GM12865 (cell line): Measurements from ENCODE around the gene SMIM10L2A.
"Not testable (repeated sequence)": the region's sequence is repeated elsewhere in the genome, so short reads cannot be mapped to it uniquely, and the experiment has no call there.

Experiments used
- DNase-seq: peaks from one replicate; pipeline ENCODE4 v3.0.0; 2010; ENCODE audit warnings: low read depth
- H3K4me3 ChIP-seq: 2 replicates; pipeline ENCODE4 v1.5.1; 2011; ENCODE audit warnings: mild to moderate bottlenecking, low read depth, low read length, control low read depth
- CTCF ChIP-seq: IDR thresholded peaks from 2 replicates; pipeline ENCODE4 v1.5.1; 2011; ENCODE audit warnings: low read length, control low read depth, low read depth, inconsistent platforms; ENCODE audit not compliant: insufficient read depth; ENCODE audit errors: missing control alignments

SMIM10L2A gene

GRCh38 chrX:135454816-135455215, 33.1 kb downstream of the SMIM10L2A start:
- no peak for TF ChIP-seq CTCF
- H3K4me3 ChIP-seq: no peak overlapping the region
- no peak for DNase-seq

GRCh38 chrX:135461756-135462155, 40.0 kb downstream of the SMIM10L2A start:
- H3K4me3 ChIP-seq, DNase-seq: not testable (repeated sequence)

- no peak overlapping the region for H3K4me3 ChIP-seq
- peak; percentile 16 for DNase-seq
- peak; percentile 35 for TF ChIP-seq CTCF
Observed at GRCh38 chrX:135463937-135464336, 42.2 kb downstream of the SMIM10L2A start.

- H3K4me3 ChIP-seq: no peak overlapping the region
- no peak for TF ChIP-seq CTCF
- no peak for DNase-seq
Observed at GRCh38 chrX:135476378-135476777, 54.6 kb downstream of the SMIM10L2A start.

GRCh38 chrX:135477576-135477975, 55.8 kb downstream of the SMIM10L2A start:
- peak; percentile 42 for DNase-seq
- peak; percentile 39 for TF ChIP-seq CTCF
- H3K4me3 ChIP-seq: no peak overlapping the region
